ENCODE measurements around the gene ANO9. TPM values are rescaled to one million over a fixed set of nuclear protein-coding genes. Genes with fewer than 3 reads are reported as not detected.

Gene ANO9
- total and polyA plus RNA-seq, 11 donors: 0.07 to 3.1 (median 0.21) TPM; not detected in 6

DNA sequence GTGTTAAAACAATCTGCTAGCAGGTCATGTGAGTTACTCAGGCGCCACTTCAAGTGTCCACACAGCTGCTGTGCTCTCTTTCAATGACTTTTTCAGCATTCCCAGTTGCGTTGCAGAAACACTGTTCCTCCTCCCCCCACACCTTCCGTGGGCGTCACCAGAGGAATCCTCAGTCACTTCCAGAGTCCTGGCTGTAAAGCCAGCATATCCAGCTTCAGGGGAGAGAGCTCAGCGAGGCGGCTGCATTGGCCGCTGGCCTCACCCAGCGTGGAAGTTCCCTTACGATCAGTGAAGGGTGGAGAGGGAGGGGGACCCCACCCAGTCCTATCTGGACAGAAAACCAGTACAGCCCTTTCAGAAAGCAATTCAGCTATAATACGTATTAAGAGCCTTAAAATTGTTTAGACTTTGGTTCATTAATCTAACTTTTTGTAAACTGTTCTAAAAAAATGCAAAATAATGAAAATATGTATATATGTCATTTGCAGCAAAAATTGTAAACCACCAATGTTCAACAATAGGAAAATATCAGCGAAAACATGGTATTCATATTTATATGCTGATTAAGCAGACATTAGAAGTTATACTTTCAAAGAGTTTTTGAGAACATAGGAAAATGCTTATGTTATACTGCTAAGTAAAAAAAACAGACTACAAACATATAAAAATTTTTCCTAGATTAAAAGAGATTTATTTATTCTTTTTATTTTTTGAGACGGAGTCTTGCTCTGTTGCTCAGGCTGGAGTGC is 2.8 kb upstream of the ANO9 start:
- no peak for TF ChIP-seq POLR2A (IDR thresholded peaks at IDR 0.05)
- TF ChIP-seq, protein P1, sequence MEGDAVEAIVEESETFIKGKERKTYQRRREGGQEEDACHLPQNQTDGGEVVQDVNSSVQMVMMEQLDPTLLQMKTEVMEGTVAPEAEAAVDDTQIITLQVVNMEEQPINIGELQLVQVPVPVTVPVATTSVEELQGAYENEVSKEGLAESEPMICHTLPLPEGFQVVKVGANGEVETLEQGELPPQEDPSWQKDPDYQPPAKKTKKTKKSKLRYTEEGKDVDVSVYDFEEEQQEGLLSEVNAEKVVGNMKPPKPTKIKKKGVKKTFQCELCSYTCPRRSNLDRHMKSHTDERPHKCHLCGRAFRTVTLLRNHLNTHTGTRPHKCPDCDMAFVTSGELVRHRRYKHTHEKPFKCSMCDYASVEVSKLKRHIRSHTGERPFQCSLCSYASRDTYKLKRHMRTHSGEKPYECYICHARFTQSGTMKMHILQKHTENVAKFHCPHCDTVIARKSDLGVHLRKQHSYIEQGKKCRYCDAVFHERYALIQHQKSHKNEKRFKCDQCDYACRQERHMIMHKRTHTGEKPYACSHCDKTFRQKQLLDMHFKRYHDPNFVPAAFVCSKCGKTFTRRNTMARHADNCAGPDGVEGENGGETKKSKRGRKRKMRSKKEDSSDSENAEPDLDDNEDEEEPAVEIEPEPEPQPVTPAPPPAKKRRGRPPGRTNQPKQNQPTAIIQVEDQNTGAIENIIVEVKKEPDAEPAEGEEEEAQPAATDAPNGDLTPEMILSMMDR (IDR thresholded peaks at IDR 0.05): no peak
- Histone ChIP-seq H3K27me3 (peaks cover 0 to 38% (median 18%) of the 10 kb centered on the region in 9 donors), H3K4me3 (no peak overlapping the region), H3K27ac (no peak overlapping the region), H3K36me3 (no peaks in the 10 kb centered on the region), H3K9me3 (no peaks in the 10 kb centered on the region), H3K4me1 (peaks cover 0 to 28% (median 16%) of the 10 kb centered on the region in 12 donors)
- ATAC-seq (no peak), DNase-seq (peak in 2 of 5 donors; percentile 29 to 60)
- intact Hi-C loops (cut with DNase I): loop anchor here in 4 of 10 donors (5.0 kb wide), 2 partner anchors 37 to 237 kb away; partner anchors contain the start of genes BET1L (in 1 of the 4) and RIC8A (in 1 of the 4)
- WGBS, 4 donors: 28 to 37% (median 30%) methylated on average over 12 of the region's 12 CpGs

DNA sequence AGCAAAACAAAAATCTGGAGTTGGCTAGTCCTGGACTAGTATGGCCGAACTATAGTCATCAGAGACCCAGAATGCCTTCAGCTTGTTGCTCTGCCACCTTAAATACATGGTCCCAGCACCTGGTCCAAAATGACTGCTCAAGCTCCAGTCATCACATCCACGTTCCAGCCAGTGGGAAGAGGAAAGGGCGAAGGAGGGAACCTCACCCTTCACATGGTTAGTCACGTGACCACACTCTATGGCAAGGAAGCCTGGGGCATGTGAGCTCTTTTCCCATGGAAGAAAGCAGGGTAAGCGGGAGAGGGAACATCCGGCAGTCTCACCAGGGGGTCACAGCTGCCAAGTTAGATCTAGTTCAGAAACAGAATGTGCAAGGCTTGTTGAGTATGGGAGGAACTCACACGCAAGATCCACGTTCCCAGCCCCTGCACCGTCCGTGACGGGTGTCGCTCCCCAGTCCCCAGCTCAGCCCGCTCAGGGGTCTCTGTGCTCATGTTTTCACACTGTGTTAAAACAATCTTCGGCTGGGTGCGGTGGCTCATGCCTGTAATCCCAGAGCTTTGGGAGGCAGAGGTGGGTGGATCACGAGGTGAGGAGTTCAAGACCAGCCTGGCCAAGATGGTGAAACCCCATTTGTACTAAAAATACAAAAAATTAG is 1.9 kb upstream of the ANO9 start:
- H3K36me3 ChIP-seq: no peaks in the 10 kb centered on the region
- H3K9me3 ChIP-seq: no peaks in the 10 kb centered on the region
- H3K4me1 ChIP-seq: peaks cover 0 to 19% (median 7%) of the 10 kb centered on the region in 12 donors
- H3K4me3 ChIP-seq: no peak overlapping the region
- 69 to 75% (median 71%) methylated on average over 16 of the region's 16 CpGs for WGBS, 4 donors
- intact Hi-C loops (cut with DNase I): no loop called here
- H3K27ac ChIP-seq: no peak overlapping the region
- H3K27me3 ChIP-seq: peaks cover 0 to 42% (median 18%) of the 10 kb centered on the region in 9 donors
- TF ChIP-seq, protein P1 (IDR thresholded peaks at IDR 0.05): no peak
- no peak for TF ChIP-seq POLR2A (IDR thresholded peaks at IDR 0.05)
- DNase-seq (peak in 2 of 5 donors; percentile 9 to 27), ATAC-seq (no peak)

DNA sequence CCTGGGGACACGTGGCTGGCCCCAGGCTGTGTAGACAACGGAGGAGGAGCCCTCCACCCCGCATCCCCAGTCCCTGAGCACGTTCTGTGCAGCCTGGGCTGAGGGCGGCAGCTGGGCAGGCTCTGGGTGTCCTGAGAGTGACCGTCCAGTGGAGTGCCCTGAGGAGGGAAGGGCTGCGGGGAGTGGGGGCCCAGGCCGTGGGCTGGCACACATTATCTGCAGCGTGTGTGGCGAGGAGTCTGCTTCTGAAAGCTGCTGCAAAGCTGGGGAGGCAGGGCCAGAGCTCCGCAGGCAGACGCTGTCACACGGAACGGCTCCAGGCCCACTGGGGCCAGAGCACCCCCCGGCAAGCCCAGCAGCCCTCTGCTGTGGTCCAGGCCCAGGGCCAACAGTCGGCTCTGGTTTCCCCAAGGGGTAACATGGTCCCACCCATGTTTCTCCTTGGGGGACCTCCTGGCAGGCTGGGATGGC is 835 bp upstream of the ANO9 start:
- Histone ChIP-seq H3K4me3 (no peak overlapping the region), H3K27ac (no peak overlapping the region), H3K4me1 (peaks cover 0 to 11% (median under 1%) of the 10 kb centered on the region in 12 donors), H3K27me3 (peaks cover 0 to 49% (median 18%) of the 10 kb centered on the region in 9 donors), H3K9me3 (no peaks in the 10 kb centered on the region), H3K36me3 (no peaks in the 10 kb centered on the region)
- no peak for ATAC-seq
- TF ChIP-seq, protein P1 (IDR thresholded peaks at IDR 0.05): no peak
- no peak for TF ChIP-seq POLR2A (IDR thresholded peaks at IDR 0.05)
- intact Hi-C loops (cut with DNase I): no loop called here
- 45 to 80% (median 62%) methylated on average over 9 to 16 of the region's 16 CpGs for whole genome bisulfite sequencing, 4 donors
- DNase-seq: peak in 1 of 5 donors; percentile 12

DNA sequence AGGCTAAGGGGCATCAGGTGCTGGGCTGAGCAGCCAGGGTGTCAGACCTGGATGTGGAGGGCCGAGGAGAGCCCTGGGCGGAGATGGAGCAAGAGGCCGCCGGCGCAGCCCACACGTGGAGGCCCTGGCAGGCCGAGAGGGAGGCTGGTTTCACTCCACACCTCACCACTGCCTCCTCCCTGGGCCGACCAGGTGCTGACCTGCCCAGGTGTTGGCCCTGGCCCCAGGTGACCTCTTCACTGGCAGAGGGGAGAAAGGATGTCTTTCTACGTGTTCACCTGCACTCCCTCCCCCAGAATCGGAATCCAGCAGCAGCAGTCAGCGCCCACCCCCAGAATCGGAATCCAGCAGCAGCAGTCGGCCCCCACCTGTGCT is 781 bp downstream of the ANO9 start:
- H3K27me3 ChIP-seq: peaks cover 0 to 55% (median 18%) of the 10 kb centered on the region in 9 donors
- no peak overlapping the region for H3K27ac ChIP-seq
- H3K36me3 ChIP-seq: no peaks in the 10 kb centered on the region
- ATAC-seq: no peak
- 44 to 60% (median 59%) methylated on average over 5 to 13 of the region's 13 CpGs for WGBS, 4 donors
- no peaks in the 10 kb centered on the region for H3K9me3 ChIP-seq
- DNase-seq: peak in 2 of 5 donors; percentile 13 to 21
- TF ChIP-seq POLR2A (IDR thresholded peaks at IDR 0.05): no peak
- TF ChIP-seq, protein P1 (IDR thresholded peaks at IDR 0.05): no peak
- peaks cover 0 to 10% (median 0%) of the 10 kb centered on the region in 12 donors for H3K4me1 ChIP-seq
- peak overlapping the region in 1 of 12 donors; percentile 52 for H3K4me3 ChIP-seq
- intact Hi-C loops (cut with DNase I): no loop called here

Data from heart left ventricle (tissue), 16 donors.